Sigmoid colon (tissue), 7 donors: ENCODE measurements around the gene ERICH6. TPM values are rescaled to one million over a fixed set of nuclear protein-coding genes. Genes with fewer than 3 reads are reported as not detected.

Experiments
- DNase-seq: peaks from one replicate; pipeline ENCODE4 v3.0.0-alpha.2; 2019
- H3K27ac ChIP-seq, 4 donors: fragments of 200-600 bp; sonication (generic); one replicate each; pipeline ENCODE4 v1.5.1; 2016 to 2019; ENCODE audit warnings: mild to moderate bottlenecking in 1 of 4
- H3K27me3 ChIP-seq, 3 donors: fragments of 200-600 bp; sonication (generic); one replicate each; pipeline ENCODE4 v1.5.1; 2019; ENCODE audit warnings: mild to moderate bottlenecking in 1 of 3
- H3K36me3 ChIP-seq, 4 donors: fragments of 200-600 bp; sonication (generic); one replicate each; pipeline ENCODE4 v1.5.1; 2016 to 2019
- H3K4me1 ChIP-seq, 4 donors: fragments of 200-600 bp; sonication (generic); one replicate each; pipeline ENCODE4 v1.5.1; 2017 to 2019
- H3K4me3 ChIP-seq, 4 donors: fragments of 200-600 bp; sonication (generic); one replicate each; pipeline ENCODE4 v1.5.1; 2017 to 2019; ENCODE audit warnings: mild to moderate bottlenecking in 2 of 4, moderate library complexity in 1 of 4
- H3K9me3 ChIP-seq, 4 donors: fragments of 200-600 bp in 3 of 4; sonication (generic) in 3 of 4; one replicate each; pipeline versions ENCODE4 v1.5.1 to v1.6.1; 2013 to 2019
- CTCF ChIP-seq, 4 experiments: fragments of 450-650 bp in 3 of 4; fragments of 200-600 bp in 1 of 4; IDR thresholded peaks; one replicate each; pipeline ENCODE4 v1.5.1; 2016 to 2019; ENCODE audit warnings: antibody characterized with exemption in 4 of 4, mild to moderate bottlenecking in 3 of 4, moderate library complexity in 2 of 4
- EP300 ChIP-seq, 4 donors: sonication (generic); formaldehyde crosslinking; IDR thresholded peaks; one replicate each; pipeline ENCODE4 v1.6.1; 2017; ENCODE audit warnings: antibody characterized with exemption in 4 of 4
- POLR2A ChIP-seq, 2 donors: fragments of 450-650 bp; IDR thresholded peaks; one replicate each; pipeline ENCODE4 v1.6.1; 2016; ENCODE audit warnings: antibody characterized with exemption in 2 of 2, mild to moderate bottlenecking in 2 of 2, moderate library complexity in 2 of 2
- POLR2AphosphoS5 ChIP-seq, 4 donors: sonication (generic); formaldehyde crosslinking; IDR thresholded peaks; one replicate each; pipeline ENCODE4 v1.6.1; 2017; ENCODE audit warnings: antibody characterized with exemption in 4 of 4
- WGBS, 2 donors: extraction: QIAGEN DNeasy Blood & Tissue Kit; methylation state at CpG; one replicate each; pipeline ENCODE4 v1.1.7; 2013; 5-methylcytosine and 5-hydroxymethylcytosine counted together
- intact Hi-C: fragments of 100-400 bp; cut with DNase I; formaldehyde crosslinking; loops from one replicate; pipeline ENCODE4 v1.15.1; 2023
- polyA plus RNA-seq, 3 donors: library from polyadenylated mRNA; stranded (reverse); fragments of 200-250 nt; gene quantifications; one replicate each; pipeline ENCODE4 v1.2.3, GENCODE V29; 2013
- total RNA-seq, 4 donors: library from RNA; depleted of rRNA; stranded (reverse); fragments of >200 nt; gene quantifications; one replicate each; pipeline ENCODE4 v1.1.0, GENCODE V29; 2016
- donor health status: healthy with polysubstance abuse.
- donor health status: Bipolar disorder and iron deficiency.
- donor health status: healthy.

ERICH6 gene
- total and polyA plus RNA-seq, 7 donors, result not detected

GRCh38 chr3:150639262-150639661 is 64.5 kb downstream of the ERICH6 start:
- DNase-seq, result no peak

GRCh38 chr3:150636258-150636657 is 67.5 kb downstream of the ERICH6 start:
- DNase-seq, result no peak
- Histone ChIP-seq H3K27ac (no peak overlapping the region), H3K36me3 (peaks cover 0 to 5% (median 2%) of the 10 kb centered on the region in 4 donors), H3K4me3 (no peak overlapping the region), H3K4me1 (no peaks in the 10 kb centered on the region), H3K9me3 (no peaks in the 10 kb centered on the region), H3K27me3 (no peaks in the 10 kb centered on the region)
- WGBS, 2 donors, result 93 to 96% methylated on average over 5 of the region's 5 CpGs
- intact Hi-C loops, result no loop called here
- TF ChIP-seq POLR2A (IDR thresholded peaks at IDR 0.05) (no peak), CTCF (IDR thresholded peaks at IDR 0.05) (no peak), POLR2AphosphoS5 (IDR thresholded peaks at IDR 0.05) (no peak), EP300 (IDR thresholded peaks at IDR 0.05) (no peak)

More at GRCh38 chr3:150639262-150639661, 64.5 kb downstream of the ERICH6 start:
- WGBS, 2 donors, result 70 to 82% methylated on average over 5 of the region's 5 CpGs
- no peaks in the 10 kb centered on the region for H3K36me3 ChIP-seq
- no peaks in the 10 kb centered on the region for H3K27me3 ChIP-seq
- H3K9me3 ChIP-seq, result no peaks in the 10 kb centered on the region
- H3K4me1 ChIP-seq, result no peaks in the 10 kb centered on the region
- TF ChIP-seq EP300 (IDR thresholded peaks at IDR 0.05), result no peak
- TF ChIP-seq POLR2A (IDR thresholded peaks at IDR 0.05), result no peak
- TF ChIP-seq POLR2AphosphoS5 (IDR thresholded peaks at IDR 0.05), result no peak
- no peak for TF ChIP-seq CTCF (IDR thresholded peaks at IDR 0.05)
- H3K4me3 ChIP-seq, result no peak overlapping the region
- H3K27ac ChIP-seq, result no peak overlapping the region
- intact Hi-C loops, result no loop called here

GRCh38 chr3:150635526-150635925 is 68.2 kb downstream of the ERICH6 start:
- Histone ChIP-seq H3K36me3 (peaks cover 0 to 12% (median 3%) of the 10 kb centered on the region in 4 donors), H3K4me3 (no peak overlapping the region), H3K27me3 (no peaks in the 10 kb centered on the region), H3K9me3 (no peaks in the 10 kb centered on the region), H3K4me1 (no peaks in the 10 kb centered on the region), H3K27ac (no peak overlapping the region)
- WGBS, 2 donors, result 84 to 86% methylated on average over 1 of the region's 1 CpG
- DNase-seq, result no peak
- intact Hi-C loops, result no loop called here
- TF ChIP-seq CTCF (IDR thresholded peaks at IDR 0.05) (no peak), POLR2AphosphoS5 (IDR thresholded peaks at IDR 0.05) (no peak), POLR2A (IDR thresholded peaks at IDR 0.05) (no peak), EP300 (IDR thresholded peaks at IDR 0.05) (no peak)

GRCh38 chr3:150635076-150635475 is 68.6 kb downstream of the ERICH6 start:
- TF ChIP-seq POLR2AphosphoS5 (IDR thresholded peaks at IDR 0.05) (no peak), CTCF (IDR thresholded peaks at IDR 0.05) (no peak), EP300 (IDR thresholded peaks at IDR 0.05) (no peak), POLR2A (IDR thresholded peaks at IDR 0.05) (no peak)
- intact Hi-C loops, result no loop called here
- H3K4me3 ChIP-seq, result no peak overlapping the region
- H3K27ac ChIP-seq, result no peak overlapping the region
- peaks cover 0 to 15% (median 3%) of the 10 kb centered on the region in 4 donors for H3K36me3 ChIP-seq
- 71 to 81% methylated on average over 6 of the region's 6 CpGs for WGBS, 2 donors
- no peaks in the 10 kb centered on the region for H3K27me3 ChIP-seq
- H3K9me3 ChIP-seq, result no peaks in the 10 kb centered on the region
- H3K4me1 ChIP-seq, result no peaks in the 10 kb centered on the region
- no peak for DNase-seq
